Cardiac fibroblast (primary cell): ENCODE results near the gene SH3BP2.

Experiments used
- DNase-seq, 2 donors: peaks; one replicate each; pipeline versions ENCODE4 v3.0.0 to v3.0.0-alpha.2; 2010; ENCODE audit warnings: low read depth in 2 of 2
- H3K4me3 ChIP-seq, 2 donors: replicated peaks in 1 of 2; 1 replicate in 1 of 2; 2 replicates in 1 of 2; pipeline ENCODE4 v1.5.1; 2011; ENCODE audit warnings: low read depth in 2 of 2, low read length in 2 of 2, mild to moderate bottlenecking in 2 of 2, moderate library complexity in 1 of 2
- CTCF ChIP-seq: IDR thresholded peaks from one replicate; pipeline ENCODE4 v1.5.1; 2011; ENCODE audit warnings: low read depth, mild to moderate bottlenecking, low read length, inconsistent platforms

SH3BP2 gene

GRCh38 chr4:2832309-2832980 lies 39.6 kb downstream of the SH3BP2 start:
- TF ChIP-seq CTCF: no peak
- DNase-seq: no peak
- H3K4me3 ChIP-seq: no peak overlapping the region

- H3K4me3 ChIP-seq: no peak overlapping the region
- no peak for TF ChIP-seq CTCF
- no peak for DNase-seq
Observed at GRCh38 chr4:2832981-2833670, 40.2 kb downstream of the SH3BP2 start.

- no peak for TF ChIP-seq CTCF
- H3K4me3 ChIP-seq: no peak overlapping the region
- DNase-seq: no peak
Observed at GRCh38 chr4:2833671-2834000, 40.8 kb downstream of the SH3BP2 start.

GRCh38 chr4:2834001-2834921 lies 41.4 kb downstream of the SH3BP2 start:
- no peak overlapping the region for H3K4me3 ChIP-seq
- DNase-seq: no peak
- TF ChIP-seq CTCF: no peak

GRCh38 chr4:2835978-2836377 lies 43.1 kb downstream of the SH3BP2 start:
- DNase-seq: no peak
- H3K4me3 ChIP-seq: no peak overlapping the region
- no peak for TF ChIP-seq CTCF

- no peak for DNase-seq
- H3K4me3 ChIP-seq: no peak overlapping the region
- TF ChIP-seq CTCF: no peak
Observed at GRCh38 chr4:2836391-2836859, 43.5 kb downstream of the SH3BP2 start.
